GM18868 (cell line): Measurements from ENCODE around the gene KLHL20.
A peak's percentile ranks its signal among the peaks of the same experiment; 100 is the strongest.
"Not testable (repeated sequence)": the region's sequence is repeated elsewhere in the genome, so short reads cannot be mapped to it uniquely, and the experiment has no call there.

Source experiments
- ATAC-seq: cut with Tn5 transposase; IDR thresholded peaks from one replicate; pipeline ENCODE4 v1.9.1; 2021; ENCODE audit warnings: mild to moderate bottlenecking, moderate library complexity; ENCODE audit not compliant: unreplicated experiment

KLHL20 gene, protein sequence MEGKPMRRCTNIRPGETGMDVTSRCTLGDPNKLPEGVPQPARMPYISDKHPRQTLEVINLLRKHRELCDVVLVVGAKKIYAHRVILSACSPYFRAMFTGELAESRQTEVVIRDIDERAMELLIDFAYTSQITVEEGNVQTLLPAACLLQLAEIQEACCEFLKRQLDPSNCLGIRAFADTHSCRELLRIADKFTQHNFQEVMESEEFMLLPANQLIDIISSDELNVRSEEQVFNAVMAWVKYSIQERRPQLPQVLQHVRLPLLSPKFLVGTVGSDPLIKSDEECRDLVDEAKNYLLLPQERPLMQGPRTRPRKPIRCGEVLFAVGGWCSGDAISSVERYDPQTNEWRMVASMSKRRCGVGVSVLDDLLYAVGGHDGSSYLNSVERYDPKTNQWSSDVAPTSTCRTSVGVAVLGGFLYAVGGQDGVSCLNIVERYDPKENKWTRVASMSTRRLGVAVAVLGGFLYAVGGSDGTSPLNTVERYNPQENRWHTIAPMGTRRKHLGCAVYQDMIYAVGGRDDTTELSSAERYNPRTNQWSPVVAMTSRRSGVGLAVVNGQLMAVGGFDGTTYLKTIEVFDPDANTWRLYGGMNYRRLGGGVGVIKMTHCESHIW

GRCh38 chr1:173714759-173715537 is at the start of gene KLHL20:
Gene KLHL20 (plus strand): TSS chr1:173714981. CDS start chr1:173716044, 1,063 bp downstream.
- peak; percentile 96 for ATAC-seq

GRCh38 chr1:173666646-173667045 is 48.1 kb upstream of the KLHL20 start:
- ATAC-seq: no peak

- peak; percentile 56 for ATAC-seq
Measured at GRCh38 chr1:173669491-173669941, 45.3 kb upstream of the KLHL20 start, which contains the start of gene ANKRD45. Gene ANKRD45 (minus strand): TSS chr1:173669851. CDS start chr1:173659418, 10,433 bp downstream.

DNA sequence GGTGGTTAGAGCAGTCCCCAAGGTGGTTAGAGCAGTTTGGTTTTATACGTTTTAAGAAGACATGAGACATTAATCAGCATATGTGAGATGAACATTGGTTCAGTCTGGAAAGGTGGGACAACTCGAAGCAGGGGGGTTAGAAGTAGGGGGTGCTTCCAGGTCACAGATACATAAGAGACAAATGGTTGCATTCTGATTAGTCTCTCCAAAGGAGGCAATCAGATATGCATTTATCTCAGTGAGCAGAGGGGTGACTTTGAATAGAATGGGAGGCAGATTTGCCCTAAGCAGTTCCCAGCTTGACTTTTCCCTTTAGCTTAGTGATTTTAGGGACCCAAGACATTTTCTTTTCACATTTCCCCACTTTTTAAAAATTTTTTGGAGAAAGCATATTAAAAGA is 40.3 kb upstream of the KLHL20 start:
- ATAC-seq: not testable (repeated sequence)

- not testable (repeated sequence) for ATAC-seq
Measured at GRCh38 chr1:173680152-173680551, 34.6 kb upstream of the KLHL20 start.

- no peak for ATAC-seq
Measured at GRCh38 chr1:173682184-173682583, 32.6 kb upstream of the KLHL20 start.

DNA sequence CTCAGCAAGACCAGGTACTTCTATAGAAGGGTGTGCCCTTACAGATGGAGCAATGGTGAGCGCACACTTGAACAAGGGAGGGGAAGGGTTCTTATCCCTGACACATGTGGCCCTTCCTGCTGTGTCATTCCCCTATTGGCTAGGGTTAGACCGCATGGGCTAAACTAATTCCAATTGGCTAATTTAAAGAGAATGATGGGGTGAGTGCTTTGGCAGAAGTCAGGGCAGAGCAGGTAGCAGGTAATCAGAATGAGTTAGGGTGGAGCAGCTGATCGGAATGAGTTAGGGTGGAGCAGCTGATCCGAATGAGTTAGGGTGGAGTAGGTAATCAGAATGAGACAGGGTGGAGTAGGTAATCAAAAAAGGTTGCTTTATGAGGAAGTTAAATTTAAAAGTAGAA is 30.9 kb upstream of the KLHL20 start:
- ATAC-seq: not testable (repeated sequence)

DNA sequence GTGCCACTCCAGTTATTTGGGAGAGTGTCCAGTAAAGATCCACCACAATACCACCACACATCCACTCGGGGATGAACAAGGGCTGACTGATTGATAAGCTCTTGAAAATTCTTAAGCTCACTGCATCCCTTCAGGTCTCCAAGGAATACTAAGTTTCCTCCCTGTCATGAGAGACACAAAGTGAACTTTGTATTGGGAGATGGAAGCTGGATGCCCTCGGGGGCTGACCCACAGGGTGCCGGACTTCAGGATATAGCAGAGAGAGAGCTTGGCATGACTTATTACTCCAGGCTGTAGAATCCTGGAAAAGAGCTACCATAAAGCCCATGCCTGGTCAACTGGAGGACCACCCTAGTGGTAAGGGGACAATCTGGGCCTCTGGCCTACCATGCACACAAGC is 29.7 kb upstream of the KLHL20 start:
- not testable (repeated sequence) for ATAC-seq

GRCh38 chr1:173688300-173688699 is 26.5 kb upstream of the KLHL20 start:
- no peak for ATAC-seq

DNA sequence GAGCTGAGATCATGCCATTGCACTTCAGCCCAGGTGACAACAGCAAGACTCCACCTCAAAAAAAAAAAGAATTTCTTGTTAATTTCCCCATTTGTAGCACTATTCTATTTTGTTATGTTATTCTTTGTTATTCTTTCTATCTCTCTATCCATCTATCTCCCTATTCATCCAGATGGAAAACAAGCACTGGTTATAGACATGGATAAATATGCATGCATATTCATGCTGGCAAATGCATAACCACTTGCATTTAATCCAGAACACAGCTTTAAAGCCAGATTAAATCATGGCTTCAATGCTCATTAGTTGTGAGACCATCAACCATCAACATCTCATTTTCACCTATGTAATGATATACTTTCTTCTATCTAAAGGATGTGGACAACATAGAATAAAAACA is 21.5 kb upstream of the KLHL20 start:
- no peak for ATAC-seq

- ATAC-seq: not testable (repeated sequence)
Measured at GRCh38 chr1:173701299-173701698, 13.5 kb upstream of the KLHL20 start.

- no peak for ATAC-seq
Measured at GRCh38 chr1:173702736-173703135, 12.0 kb upstream of the KLHL20 start.

DNA sequence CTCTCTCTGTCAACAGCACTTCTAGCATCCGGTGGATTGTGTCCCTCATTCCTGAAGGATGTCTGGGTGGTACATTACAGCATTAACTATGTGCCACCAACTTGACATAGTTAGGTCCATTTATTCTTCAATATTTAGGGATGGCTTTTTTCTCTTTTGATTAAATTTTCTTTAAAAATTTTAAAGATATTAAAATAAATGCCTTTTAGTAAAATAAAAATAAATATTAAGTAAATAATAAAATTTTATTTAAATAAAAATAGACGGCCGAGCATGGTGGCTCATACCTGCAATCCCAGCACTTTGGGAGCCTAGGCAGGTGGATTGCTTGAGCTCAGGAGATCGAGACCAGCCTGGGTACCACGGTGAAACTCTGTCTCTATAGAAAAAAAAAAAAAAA is 9.7 kb upstream of the KLHL20 start:
- no peak for ATAC-seq

GRCh38 chr1:173708787-173709186 is 6.0 kb upstream of the KLHL20 start:
- no peak for ATAC-seq

DNA sequence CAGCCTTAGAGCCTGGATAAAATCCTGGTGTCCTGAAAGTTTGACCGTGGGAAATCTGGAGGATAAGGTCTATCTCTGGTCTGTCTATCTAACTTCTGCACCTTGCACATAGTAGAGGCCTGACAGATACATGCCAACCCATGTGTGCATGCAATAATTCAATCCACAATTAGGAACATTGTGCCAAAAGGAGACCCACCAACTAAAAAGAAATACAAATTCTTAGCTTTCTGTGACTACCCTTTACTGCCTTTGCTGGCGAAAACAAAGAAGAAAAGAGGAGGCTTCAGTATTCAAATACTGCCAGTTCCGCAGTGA is 381 bp upstream of the KLHL20 start:
- no peak for ATAC-seq

- no peak for ATAC-seq
Measured at GRCh38 chr1:173715538-173715844, 710 bp downstream of the KLHL20 start.

DNA sequence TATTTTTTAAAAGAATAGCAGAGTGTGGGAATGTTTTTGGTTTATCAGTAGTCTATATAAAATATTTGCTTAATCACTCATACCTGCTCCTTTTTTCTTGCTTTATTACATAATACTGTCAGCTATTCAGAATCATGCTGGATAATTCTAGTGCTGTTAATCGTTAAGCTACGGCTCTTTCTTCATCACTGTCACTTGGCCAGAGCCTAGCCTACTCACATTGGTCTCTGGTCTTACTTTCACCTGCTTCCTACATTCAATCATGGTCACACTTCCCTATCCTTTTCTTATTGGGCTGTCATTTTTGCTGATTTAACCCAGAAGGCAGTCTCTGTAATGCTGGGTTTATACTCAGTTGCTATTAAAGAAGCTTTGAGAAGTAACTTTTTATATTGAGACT is 2.5 kb downstream of the KLHL20 start:
- no peak for ATAC-seq

- not testable (repeated sequence) for ATAC-seq
Measured at GRCh38 chr1:173731331-173731730, 16.6 kb downstream of the KLHL20 start.

GRCh38 chr1:173733912-173734311 is 19.1 kb downstream of the KLHL20 start:
- no peak for ATAC-seq

- ATAC-seq: not testable (repeated sequence)
Measured at GRCh38 chr1:173736104-173736503, 21.3 kb downstream of the KLHL20 start.

- ATAC-seq: no peak
Measured at GRCh38 chr1:173742203-173742886, 27.6 kb downstream of the KLHL20 start.
